GM12878 (cell line): ENCODE measurements around the gene ADAM33. TPM values are rescaled to one million over a fixed set of nuclear protein-coding genes. Genes with fewer than 3 reads are reported as not detected.
A peak's percentile ranks its signal among the peaks of the same experiment; 100 is the strongest.

Experiments
- ATAC-seq: fragments of 200-7000 bp; cut with Tn5 transposase; 3 replicates; pipeline ENCODE4 v1.9.1; 2020; ENCODE audit warnings: mild to moderate bottlenecking, moderate library complexity
- BruUV-seq: library from RNA; stranded (reverse); fragments of 400-500 nt; replicated peaks from 2 replicates; lab custom pipeline; 2021; lab: Mats Ljungman, UMichigan
- CTCF ChIA-PET: fragments of 300-600 bp; sonication (Branson Sonifier 250); formaldehyde crosslinking; extraction: SDS; loops from one replicate; lab custom pipeline; 2021; ENCODE audit warnings: inconsistent platforms; lab: Yijun Ruan, JAX
- POLR2A ChIA-PET: fragments of 350-600 bp; formaldehyde crosslinking; extraction: SDS; loops from one replicate; lab custom pipeline; 2021; ENCODE audit warnings: inconsistent platforms; lab: Charles Lee
- RAD21 ChIA-PET: fragments of 300-600 bp; sonication (Branson Sonifier 250); formaldehyde crosslinking; loops from one replicate; lab custom pipeline; 2023; ENCODE audit warnings: antibody characterized with exemption; ENCODE audit not compliant: unreplicated experiment; lab: Charles Lee
- SMC1A ChIA-PET: fragments of 300-600 bp; sonication (Branson Sonifier 250); formaldehyde crosslinking; loops from one replicate; lab custom pipeline; 2023; ENCODE audit not compliant: unreplicated experiment, uncharacterized antibody; lab: Charles Lee
- DNase-seq: peaks from one replicate; pipeline ENCODE4 v3.0.0-alpha.2; 2011; ENCODE audit warnings: low read depth, low spot score
- FAIRE-seq: peaks from 3 replicates; lab custom pipeline; 2011; peaks lifted over from hg19 to GRCh38; lab: Jason Lieb, UNC
- H2AFZ ChIP-seq: 2 replicates; pipeline ENCODE4 v1.6.0; 2011; ENCODE audit warnings: low read depth, low read length, control low read depth; ENCODE audit not compliant: control insufficient read depth
- H3K27ac ChIP-seq: 2 replicates; pipeline ENCODE4 v1.5.1; 2011; ENCODE audit warnings: control low read depth; ENCODE audit not compliant: control insufficient read depth, insufficient read depth
- H3K27me3 ChIP-seq, 2 experiments: replicated peaks in 1 of 2; 2 replicates each; pipeline versions ENCODE4 v1.6.0 to v1.6.1; 2011; ENCODE audit warnings: low read length in 1 of 2; ENCODE audit not compliant: control insufficient read depth in 2 of 2, insufficient read depth in 2 of 2
- H3K36me3 ChIP-seq, 2 experiments: 2 replicates each; pipeline ENCODE4 v1.5.1; 2011; ENCODE audit warnings: low read length in 1 of 2; ENCODE audit not compliant: control insufficient read depth in 2 of 2, insufficient read depth in 2 of 2
- H3K4me1 ChIP-seq: 2 replicates; pipeline ENCODE4 v1.6.1; 2011; ENCODE audit warnings: mild to moderate bottlenecking, low read length, moderate library complexity, mixed read lengths; ENCODE audit not compliant: control insufficient read depth, insufficient read depth
- H3K4me2 ChIP-seq: 2 replicates; pipeline ENCODE4 v1.6.0; 2011; ENCODE audit warnings: control low read depth; ENCODE audit not compliant: control insufficient read depth, insufficient read depth
- H3K4me3 ChIP-seq: fragments of 200-600 bp; sonication (generic); 2 replicates; pipeline ENCODE4 v1.5.1; 2016
- H3K79me2 ChIP-seq: 2 replicates; pipeline ENCODE4 v1.6.0; 2011; ENCODE audit warnings: low read length; ENCODE audit not compliant: control insufficient read depth, insufficient read depth
- H3K9ac ChIP-seq: 2 replicates; pipeline ENCODE4 v1.8.0; 2011; ENCODE audit warnings: low read length, control low read depth, mixed read lengths; ENCODE audit not compliant: control insufficient read depth, insufficient read depth
- H3K9me3 ChIP-seq: replicated peaks from 3 replicates; pipeline ENCODE4 v1.5.1; 2011; ENCODE audit warnings: mild to moderate bottlenecking, low read length; ENCODE audit not compliant: control insufficient read depth, insufficient read depth
- H4K20me1 ChIP-seq: 2 replicates; pipeline ENCODE4 v1.6.0; 2011; ENCODE audit not compliant: control insufficient read depth, insufficient read depth
- RFX5 ChIP-seq: IDR thresholded peaks from 2 replicates; pipeline ENCODE4 v1.6.1; 2011; ENCODE audit warnings: low read depth, low read length, improper control_type of control experiment
- TCF3 ChIP-seq: IDR thresholded peaks from 2 replicates; pipeline ENCODE4 v1.6.1; 2012; ENCODE audit warnings: low read depth, mild to moderate bottlenecking, low read length, borderline replicate concordance; ENCODE audit not compliant: insufficient read depth
- WGBS: methylation state at CpG from one replicate; pipeline ENCODE4 v1.1.6; 2016; ENCODE audit warnings: low lambda C conversion rate; ENCODE audit not compliant: insufficient replicate concordance, insufficient coverage; ENCODE audit errors: missing lambda C conversion rate; 5-methylcytosine and 5-hydroxymethylcytosine counted together
- in situ Hi-C: fragments of 300-500 bp; cut with MboI; formaldehyde crosslinking; loops from 9 replicates; pipeline ENCODE4 v1.14.3; 2018; ENCODE audit warnings: mixed read lengths
- intact Hi-C: fragments of 100-400 bp; cut with micrococcal nuclease; formaldehyde crosslinking; loops from one replicate; pipeline ENCODE4 v1.14.2; 2022; ENCODE audit not compliant: unreplicated experiment
- polyA plus RNA-seq, 11 experiments: library from polyadenylated mRNA; depleted of rRNA in 4 of 11; unstranded in 6 of 11; stranded (reverse) in 5 of 11; fragments of >200 nt; fragmentation: Nextera tagmentation in 4 of 11; fragmentation: Illumina TruSeq in 1 of 11; extraction: Ambion mirVana in 4 of 11; extraction: Trizol in 1 of 11; gene quantifications; 1 replicate in 1 of 11; 2 replicates in 10 of 11; pipeline versions ENCODE4 v1.2.1 to v1.2.3, GENCODE V29; 2011 to 2016; ENCODE audit warnings: inconsistent platforms in 2 of 11, missing spikeins in 2 of 11, low read depth in 1 of 11
- total RNA-seq, 4 experiments: library from RNA; depleted of rRNA in 3 of 4; stranded (reverse); fragments of >200 nt in 3 of 4; fragmentation: Illumina TruSeq in 1 of 4; extraction: Trizol in 1 of 4; gene quantifications; 2 replicates each; pipeline versions ENCODE4 v1.2.1 to v1.2.3, GENCODE V29; 2013 to 2021
- TF ChIP-seq, protein P1 (sequence below), 3 experiments: IDR thresholded peaks in 2 of 3; conservative IDR thresholded peaks in 1 of 3; 2 replicates each; pipeline ENCODE4 v1.5.1; 2011; ENCODE audit warnings: low read depth in 3 of 3, low read length in 3 of 3, mild to moderate bottlenecking in 3 of 3, control low read depth in 2 of 3, moderate library complexity in 2 of 3, inconsistent platforms in 1 of 3, mixed read lengths in 1 of 3; ENCODE audit not compliant: control insufficient read depth in 2 of 3, insufficient read depth in 1 of 3; ENCODE audit errors: extremely low read depth in 1 of 3
- TF ChIP-seq, protein P2 (sequence below): fragments of 450-650 bp; IDR thresholded peaks from 2 replicates; pipeline ENCODE4 v1.6.1; 2014; ENCODE audit warnings: mild to moderate bottlenecking
- TF ChIP-seq, protein P3 (sequence below): IDR thresholded peaks from 2 replicates; pipeline ENCODE4 v1.6.1; 2011; ENCODE audit warnings: low read depth, low read length, improper control_type of control experiment, borderline replicate concordance
- TF ChIP-seq, protein P4 (sequence below): IDR thresholded peaks from 2 replicates; pipeline ENCODE4 v1.6.1; 2012; ENCODE audit warnings: low read depth, low read length, improper control_type of control experiment
- TF ChIP-seq, protein P5 (sequence below): IDR thresholded peaks from 2 replicates; pipeline ENCODE4 v1.6.1; 2012; ENCODE audit warnings: low read depth, low read length, improper control_type of control experiment

Gene ADAM33
- total and polyA plus RNA-seq, 10 of the 15 experiments (the other 5 are each of a cell fraction or from before 2014, with no cell fraction given) = not detected

DNA sequence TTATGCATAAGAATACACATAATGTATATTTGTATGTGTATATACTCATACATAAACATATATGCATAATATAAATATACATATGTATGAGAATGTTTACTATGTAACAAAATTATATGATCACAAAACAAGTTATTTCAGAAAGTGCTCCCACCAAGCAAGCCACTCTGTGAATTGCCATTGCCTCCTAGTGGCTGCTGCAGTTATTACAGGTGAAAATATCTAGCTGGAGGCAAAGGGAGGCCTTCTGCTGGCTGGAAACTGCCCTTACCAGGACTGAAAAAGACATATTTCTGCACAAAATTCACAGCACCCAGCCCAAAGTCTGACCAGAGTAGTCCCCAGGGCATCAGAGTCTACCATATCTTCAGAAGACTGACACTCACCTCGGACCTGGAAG, 14.4 kb upstream of the ADAM33 start:
- H3K4me3 ChIP-seq = no peak overlapping the region
- no peaks in the 10 kb centered on the region for H3K36me3 ChIP-seq
- no peaks in the 10 kb centered on the region for H4K20me1 ChIP-seq
- intact Hi-C loops = no loop called here
- BruUV-seq = no TSS peak
- TF ChIP-seq, protein P1, sequence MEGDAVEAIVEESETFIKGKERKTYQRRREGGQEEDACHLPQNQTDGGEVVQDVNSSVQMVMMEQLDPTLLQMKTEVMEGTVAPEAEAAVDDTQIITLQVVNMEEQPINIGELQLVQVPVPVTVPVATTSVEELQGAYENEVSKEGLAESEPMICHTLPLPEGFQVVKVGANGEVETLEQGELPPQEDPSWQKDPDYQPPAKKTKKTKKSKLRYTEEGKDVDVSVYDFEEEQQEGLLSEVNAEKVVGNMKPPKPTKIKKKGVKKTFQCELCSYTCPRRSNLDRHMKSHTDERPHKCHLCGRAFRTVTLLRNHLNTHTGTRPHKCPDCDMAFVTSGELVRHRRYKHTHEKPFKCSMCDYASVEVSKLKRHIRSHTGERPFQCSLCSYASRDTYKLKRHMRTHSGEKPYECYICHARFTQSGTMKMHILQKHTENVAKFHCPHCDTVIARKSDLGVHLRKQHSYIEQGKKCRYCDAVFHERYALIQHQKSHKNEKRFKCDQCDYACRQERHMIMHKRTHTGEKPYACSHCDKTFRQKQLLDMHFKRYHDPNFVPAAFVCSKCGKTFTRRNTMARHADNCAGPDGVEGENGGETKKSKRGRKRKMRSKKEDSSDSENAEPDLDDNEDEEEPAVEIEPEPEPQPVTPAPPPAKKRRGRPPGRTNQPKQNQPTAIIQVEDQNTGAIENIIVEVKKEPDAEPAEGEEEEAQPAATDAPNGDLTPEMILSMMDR (IDR thresholded peaks at IDR 0.05 in 2 of 3, conservative IDR thresholded peaks at IDR 0.05 in 1 of 3; ENCODE audit: control insufficient read depth in 2 of 3, extremely low read depth in 1 of 3, insufficient read depth in 1 of 3, low read depth in 3 of 3, low read length in 3 of 3) = peak in 2 of 3 experiments; percentile 33 to 42; a peak in 3 of 6 replicates
- TF ChIP-seq, protein P2, sequence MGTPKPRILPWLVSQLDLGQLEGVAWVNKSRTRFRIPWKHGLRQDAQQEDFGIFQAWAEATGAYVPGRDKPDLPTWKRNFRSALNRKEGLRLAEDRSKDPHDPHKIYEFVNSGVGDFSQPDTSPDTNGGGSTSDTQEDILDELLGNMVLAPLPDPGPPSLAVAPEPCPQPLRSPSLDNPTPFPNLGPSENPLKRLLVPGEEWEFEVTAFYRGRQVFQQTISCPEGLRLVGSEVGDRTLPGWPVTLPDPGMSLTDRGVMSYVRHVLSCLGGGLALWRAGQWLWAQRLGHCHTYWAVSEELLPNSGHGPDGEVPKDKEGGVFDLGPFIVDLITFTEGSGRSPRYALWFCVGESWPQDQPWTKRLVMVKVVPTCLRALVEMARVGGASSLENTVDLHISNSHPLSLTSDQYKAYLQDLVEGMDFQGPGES = no peak
- TF ChIP-seq, all 136 proteins: peak for 1
- SMC1A ChIA-PET = no interaction called here
- no peaks in the 10 kb centered on the region for H3K79me2 ChIP-seq
- H3K4me2 ChIP-seq = no peak overlapping the region
- H3K27me3 ChIP-seq = no peaks in the 10 kb centered on the region; a peak in 2 of 4 replicates
- POLR2A ChIA-PET = no interaction called here
- no peak overlapping the region for H3K9ac ChIP-seq
- no peak overlapping the region for H3K27ac ChIP-seq
- peaks cover 1% of the 10 kb centered on the region; the same call in 1 of the 3 replicates for H3K9me3 ChIP-seq
- ATAC-seq (no peak), DNase-seq (no peak), FAIRE-seq (no peak)
- H3K4me1 ChIP-seq = no peaks in the 10 kb centered on the region
- H2AFZ ChIP-seq = no peak overlapping the region
- CTCF ChIA-PET = interaction anchor here (2.3 kb wide), 1 partner anchor 19 kb away, joined by 8 read pairs; no protein-coding TSS in a partner anchor
- RAD21 ChIA-PET = interaction anchor here (1.6 kb wide), 1 partner anchor 15 kb away, joined by 3 read pairs; no protein-coding TSS in a partner anchor
- in situ Hi-C loops = no loop called here
- 0% methylated on average over 1 of the region's 1 CpG for WGBS

DNA sequence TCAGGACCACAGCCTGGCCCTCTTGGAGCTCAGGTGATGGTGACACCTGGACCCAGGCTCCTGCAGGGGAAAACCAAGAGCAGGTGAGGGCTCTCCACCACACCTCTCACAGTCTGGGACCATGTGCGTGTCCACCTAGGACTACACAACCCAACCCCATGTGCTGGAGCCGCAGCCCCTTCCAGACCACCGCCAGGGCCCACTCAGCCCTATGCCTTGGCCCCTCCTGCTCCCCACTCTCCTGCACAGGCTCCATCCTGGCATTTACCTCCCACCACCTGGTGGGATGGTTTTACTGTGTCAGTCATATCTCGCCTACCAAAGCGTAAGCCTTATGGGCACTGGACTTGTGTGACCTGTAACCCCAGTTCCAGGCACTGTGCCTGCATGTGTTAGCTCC, 13.1 kb upstream of the ADAM33 start:
- CTCF ChIA-PET = interaction anchor here (1.5 to 2.3 kb wide), 2 partner anchors 16 to 18 kb away, joined by 6 to 8 read pairs; no protein-coding TSS in a partner anchor
- in situ Hi-C loops = no loop called here
- SMC1A ChIA-PET = no interaction called here
- intact Hi-C loops = no loop called here
- POLR2A ChIA-PET = no interaction called here
- BruUV-seq = no TSS peak
- Histone ChIP-seq H3K4me3 (no peak overlapping the region), H2AFZ (no peak overlapping the region), H3K79me2 (no peaks in the 10 kb centered on the region), H3K4me2 (no peak overlapping the region), H3K9ac (no peak overlapping the region), H3K27ac (no peak overlapping the region), H4K20me1 (no peaks in the 10 kb centered on the region), H3K9me3 (peaks cover 1% of the 10 kb centered on the region; the same call in 1 of the 3 replicates), H3K27me3 (no peaks in the 10 kb centered on the region; a peak in 2 of 4 replicates), H3K4me1 (no peaks in the 10 kb centered on the region), H3K36me3 (no peaks in the 10 kb centered on the region)
- 44% methylated on average over 5 of the region's 5 CpGs for WGBS
- TF ChIP-seq, protein P3, sequence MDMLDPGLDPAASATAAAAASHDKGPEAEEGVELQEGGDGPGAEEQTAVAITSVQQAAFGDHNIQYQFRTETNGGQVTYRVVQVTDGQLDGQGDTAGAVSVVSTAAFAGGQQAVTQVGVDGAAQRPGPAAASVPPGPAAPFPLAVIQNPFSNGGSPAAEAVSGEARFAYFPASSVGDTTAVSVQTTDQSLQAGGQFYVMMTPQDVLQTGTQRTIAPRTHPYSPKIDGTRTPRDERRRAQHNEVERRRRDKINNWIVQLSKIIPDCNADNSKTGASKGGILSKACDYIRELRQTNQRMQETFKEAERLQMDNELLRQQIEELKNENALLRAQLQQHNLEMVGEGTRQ = no peak
- TF ChIP-seq TCF3 = no peak
- TF ChIP-seq, protein P4, sequence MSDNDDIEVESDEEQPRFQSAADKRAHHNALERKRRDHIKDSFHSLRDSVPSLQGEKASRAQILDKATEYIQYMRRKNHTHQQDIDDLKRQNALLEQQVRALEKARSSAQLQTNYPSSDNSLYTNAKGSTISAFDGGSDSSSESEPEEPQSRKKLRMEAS = no peak
- TF ChIP-seq, protein P5, sequence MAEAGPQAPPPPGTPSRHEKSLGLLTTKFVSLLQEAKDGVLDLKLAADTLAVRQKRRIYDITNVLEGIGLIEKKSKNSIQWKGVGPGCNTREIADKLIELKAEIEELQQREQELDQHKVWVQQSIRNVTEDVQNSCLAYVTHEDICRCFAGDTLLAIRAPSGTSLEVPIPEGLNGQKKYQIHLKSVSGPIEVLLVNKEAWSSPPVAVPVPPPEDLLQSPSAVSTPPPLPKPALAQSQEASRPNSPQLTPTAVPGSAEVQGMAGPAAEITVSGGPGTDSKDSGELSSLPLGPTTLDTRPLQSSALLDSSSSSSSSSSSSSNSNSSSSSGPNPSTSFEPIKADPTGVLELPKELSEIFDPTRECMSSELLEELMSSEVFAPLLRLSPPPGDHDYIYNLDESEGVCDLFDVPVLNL = no peak
- TF ChIP-seq RFX5 = no peak
- no peak for DNase-seq
- no peak for ATAC-seq
- RAD21 ChIA-PET = no interaction called here
- no peak for FAIRE-seq
